Stimulated activated naive CD4-positive, alpha-beta T cell (primary cell): ENCODE results near the gene APEX2.
"Not testable (repeated sequence)": the region's sequence is repeated elsewhere in the genome, so short reads cannot be mapped to it uniquely, and the experiment has no call there.

Experiments
- DNase-seq, 6 experiments: peaks; one replicate each; lab custom pipeline; 2025; lab: John Stamatoyannopoulos, UW

The APEX2 gene, protein sequence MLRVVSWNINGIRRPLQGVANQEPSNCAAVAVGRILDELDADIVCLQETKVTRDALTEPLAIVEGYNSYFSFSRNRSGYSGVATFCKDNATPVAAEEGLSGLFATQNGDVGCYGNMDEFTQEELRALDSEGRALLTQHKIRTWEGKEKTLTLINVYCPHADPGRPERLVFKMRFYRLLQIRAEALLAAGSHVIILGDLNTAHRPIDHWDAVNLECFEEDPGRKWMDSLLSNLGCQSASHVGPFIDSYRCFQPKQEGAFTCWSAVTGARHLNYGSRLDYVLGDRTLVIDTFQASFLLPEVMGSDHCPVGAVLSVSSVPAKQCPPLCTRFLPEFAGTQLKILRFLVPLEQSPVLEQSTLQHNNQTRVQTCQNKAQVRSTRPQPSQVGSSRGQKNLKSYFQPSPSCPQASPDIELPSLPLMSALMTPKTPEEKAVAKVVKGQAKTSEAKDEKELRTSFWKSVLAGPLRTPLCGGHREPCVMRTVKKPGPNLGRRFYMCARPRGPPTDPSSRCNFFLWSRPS

DNA sequence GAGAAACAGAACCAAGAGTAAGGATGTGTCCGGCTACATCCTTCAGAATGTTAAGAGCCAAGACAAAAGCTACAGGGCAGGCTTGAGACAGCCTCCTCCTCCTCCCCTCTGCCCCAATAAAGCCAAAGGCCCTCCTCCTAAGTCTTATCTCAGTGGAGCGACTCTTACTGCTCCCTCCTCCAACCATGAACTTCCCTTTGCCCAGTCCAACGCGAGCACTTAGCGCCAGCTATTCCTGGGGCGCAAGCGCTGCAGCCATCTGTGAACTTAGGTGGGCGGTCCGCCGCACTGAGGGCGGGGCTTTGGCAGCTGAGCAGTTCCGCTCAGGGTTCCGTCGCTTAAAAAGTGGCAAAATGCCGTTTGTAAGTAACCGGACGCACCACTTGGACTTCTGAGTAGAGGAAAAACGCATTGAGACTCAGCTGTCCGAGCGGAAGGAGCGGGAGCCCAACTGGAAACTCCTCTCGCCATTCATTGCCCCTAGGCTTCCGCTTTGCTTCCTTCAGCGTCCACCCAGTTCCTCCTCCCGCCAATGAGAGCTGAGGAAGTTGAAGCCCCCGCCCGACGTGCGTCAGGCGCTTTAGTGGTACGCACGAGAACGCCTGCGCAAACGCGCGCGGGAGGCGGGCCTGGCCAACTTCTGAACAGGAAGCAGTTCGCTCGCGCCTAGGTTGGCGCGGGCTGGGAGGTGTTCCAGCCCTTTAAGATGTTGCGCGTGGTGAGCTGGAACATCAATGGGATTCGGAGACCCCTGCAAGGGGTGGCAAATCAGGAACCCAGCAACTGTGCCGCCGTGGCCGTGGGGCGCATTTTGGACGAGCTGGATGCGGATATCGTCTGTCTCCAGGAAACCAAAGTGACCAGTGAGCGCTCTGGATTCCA lies at the start of gene APEX2:
Gene APEX2, plus strand, starts transcription at position 647 of the 882 bp plus-strand sequence. Its CDS starts 60 bp downstream, at position 707.
- peak; percentile 69 to 85 (median 82) for DNase-seq

DNA sequence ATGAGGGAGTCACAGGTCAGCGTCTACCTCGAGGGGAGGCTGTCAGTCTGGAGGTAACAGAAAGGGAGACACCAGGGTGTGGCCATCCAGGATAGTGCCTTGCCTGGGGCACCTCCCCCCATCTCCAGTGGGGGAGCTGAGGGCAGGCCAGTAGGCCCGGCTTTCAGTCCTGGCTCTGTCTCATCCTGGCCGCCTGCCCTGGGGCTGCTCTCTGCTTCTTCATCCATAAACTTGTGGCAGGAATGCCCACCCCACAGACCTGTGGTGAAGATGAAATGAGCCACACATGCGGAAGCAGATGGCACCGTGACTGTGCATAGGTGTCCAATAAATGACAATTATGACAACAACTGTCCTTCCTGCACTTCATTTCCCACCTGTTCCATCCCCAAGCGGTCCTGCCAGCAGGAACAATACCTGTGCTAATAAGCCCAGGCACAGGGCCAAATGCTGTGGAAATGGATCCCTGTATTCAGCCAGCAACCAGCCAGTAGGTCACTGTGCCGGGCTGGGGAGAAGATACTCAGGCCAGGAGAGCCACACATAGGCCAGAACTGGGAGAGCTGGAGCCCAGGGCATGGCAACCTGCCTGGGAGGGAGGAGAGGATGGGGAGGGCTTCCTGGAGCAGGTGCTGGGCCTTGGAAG lies 49.3 kb upstream of the APEX2 start:
- DNase-seq: no peak

DNA sequence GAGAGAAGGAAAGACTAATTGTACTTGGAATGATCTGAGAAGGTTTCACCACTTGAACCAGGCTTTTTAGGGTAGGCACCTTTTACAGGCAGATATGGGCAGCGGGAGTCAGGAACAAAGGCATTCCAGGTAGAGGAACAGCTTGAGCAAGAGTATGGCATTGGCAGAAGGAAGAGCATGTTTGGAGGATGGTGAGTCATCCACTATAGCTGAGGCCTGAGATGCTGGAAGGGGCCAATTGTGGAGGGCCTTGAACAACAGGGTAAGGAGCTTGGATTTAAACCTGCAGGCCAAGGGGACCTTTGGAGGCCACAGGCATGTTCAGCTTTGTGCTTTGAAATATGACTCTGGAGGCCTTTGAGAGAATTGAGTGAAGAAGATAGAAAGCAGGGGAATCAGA lies 38.4 kb upstream of the APEX2 start:
- no peak for DNase-seq

DNA sequence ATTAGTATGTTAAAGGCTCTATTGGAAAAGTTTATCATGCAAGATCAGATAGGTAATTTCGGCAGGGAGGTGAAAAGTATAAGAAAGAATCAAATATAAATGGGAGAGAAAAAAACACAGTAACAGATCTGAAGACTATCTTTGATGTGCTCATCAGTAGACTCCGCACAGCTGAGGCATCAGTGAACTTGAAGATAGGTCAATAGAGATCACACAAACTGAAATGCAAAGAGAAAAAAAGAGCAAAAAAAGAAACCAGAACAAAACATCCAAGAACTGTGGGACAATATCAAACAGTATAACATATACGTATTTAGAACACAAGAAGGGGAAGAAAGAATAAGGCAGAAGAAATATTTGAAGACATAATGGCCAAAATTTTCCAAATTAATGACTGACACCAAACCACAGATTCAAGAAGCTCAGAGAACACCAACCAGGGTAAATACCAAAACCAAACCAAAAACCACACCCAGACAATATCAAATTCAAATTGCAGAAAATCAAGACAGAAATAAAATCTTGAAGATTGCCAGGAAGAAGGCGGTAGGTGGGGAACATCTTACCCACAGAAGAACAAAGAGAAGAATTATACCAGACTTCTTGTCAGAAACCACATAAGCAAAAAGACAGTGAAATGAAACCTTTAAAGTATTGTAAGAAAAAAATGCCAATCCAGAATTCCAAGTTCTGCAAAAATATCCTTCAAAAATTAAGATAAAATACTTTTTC lies 35.2 kb upstream of the APEX2 start:
- DNase-seq: peak in 4 of 6 experiments; percentile 2 to 56 (median 54)

DNA sequence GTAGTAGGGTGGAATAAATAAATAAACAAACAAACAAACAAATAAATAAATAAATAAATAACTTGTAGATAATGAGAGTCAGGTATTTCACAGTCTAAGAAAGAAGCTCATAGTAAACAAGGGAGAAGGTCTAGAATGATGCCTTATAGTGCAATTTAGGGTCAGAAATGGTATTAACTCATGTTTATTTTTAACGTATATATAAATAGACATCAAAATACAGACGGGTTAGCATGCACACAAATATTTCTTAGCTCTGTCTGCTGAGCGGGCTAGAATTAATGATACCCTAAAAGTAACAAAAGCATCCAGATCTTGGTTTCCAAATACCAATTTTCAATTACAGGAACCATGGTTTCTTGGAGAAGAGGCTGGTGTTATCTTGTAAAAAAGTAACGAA lies 22.8 kb upstream of the APEX2 start:
- DNase-seq: no peak

DNA sequence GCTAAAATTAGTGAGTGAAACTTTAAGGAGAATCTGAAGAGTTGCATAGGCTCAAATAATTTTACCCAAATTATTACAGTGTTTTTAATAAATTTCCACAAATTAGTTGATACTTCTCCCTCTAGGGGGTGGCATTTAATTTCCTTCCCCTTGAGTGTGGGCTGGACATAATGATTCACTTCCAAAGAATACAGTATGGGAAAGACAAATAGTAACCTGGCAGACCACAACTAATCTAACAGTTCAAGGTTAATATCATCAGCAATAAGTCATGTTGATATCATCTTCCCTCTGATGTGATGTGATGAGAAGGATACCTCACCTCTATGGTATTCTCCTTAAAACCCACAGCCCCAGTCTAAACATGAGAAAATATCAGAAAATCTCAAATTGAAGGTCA lies 21.7 kb upstream of the APEX2 start:
- no peak for DNase-seq

DNA sequence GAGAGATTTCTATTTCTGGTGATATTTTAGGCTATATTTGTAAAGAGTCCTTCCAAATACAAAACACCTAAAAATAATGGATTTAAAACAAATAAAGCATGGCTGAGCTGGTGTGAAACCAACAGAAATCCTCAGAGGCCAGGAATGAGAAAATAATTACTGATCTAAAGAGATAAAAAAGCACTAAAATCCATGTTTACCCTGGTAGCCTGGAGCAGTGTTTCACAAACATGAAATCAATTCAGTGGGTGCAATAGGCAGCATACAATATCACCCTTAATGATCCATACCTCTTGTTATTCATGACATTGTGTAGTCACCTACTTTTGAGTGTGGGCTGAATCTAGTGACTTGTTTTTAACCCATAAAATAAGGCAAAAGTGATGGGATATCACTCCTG lies 20.7 kb upstream of the APEX2 start:
- no peak for DNase-seq

DNA sequence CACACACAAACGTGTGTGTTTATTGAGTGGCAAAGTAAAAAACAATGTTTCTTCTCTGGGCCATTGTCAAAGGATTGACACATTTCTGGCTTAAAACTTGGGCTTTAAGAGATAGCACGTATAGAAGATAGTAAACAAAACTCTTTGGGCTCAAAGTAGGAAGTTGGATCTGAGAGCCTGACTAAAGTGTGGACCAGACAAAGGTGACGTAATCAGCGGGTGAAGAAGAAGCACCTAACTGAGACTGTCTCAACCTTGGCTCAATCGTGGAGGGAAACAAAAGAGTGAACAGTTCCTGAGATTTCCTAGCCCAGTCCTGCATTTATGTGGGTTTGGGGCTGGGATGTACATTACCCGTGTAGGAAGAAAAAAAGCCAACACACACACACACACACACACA lies 19.8 kb upstream of the APEX2 start:
- DNase-seq: no peak

DNA sequence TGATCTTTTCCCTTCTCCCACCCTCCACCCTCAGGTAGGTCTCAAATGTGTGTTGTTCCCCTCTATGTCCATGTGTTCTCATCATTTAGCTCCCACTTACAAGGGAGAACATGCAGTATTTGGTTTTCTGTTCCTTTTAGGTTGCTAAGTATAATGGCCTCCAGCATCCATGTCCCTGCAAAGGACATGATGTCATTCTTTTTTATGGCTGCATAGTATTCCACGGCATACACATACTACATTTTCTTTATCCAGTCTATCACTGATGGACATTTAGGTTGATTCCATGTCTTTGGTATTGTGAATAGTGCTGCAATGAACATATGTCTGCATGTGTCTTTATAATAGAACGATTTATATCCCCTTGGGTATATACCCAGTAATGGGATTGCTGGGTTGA lies 16.9 kb upstream of the APEX2 start:
- not testable (repeated sequence) for DNase-seq

DNA sequence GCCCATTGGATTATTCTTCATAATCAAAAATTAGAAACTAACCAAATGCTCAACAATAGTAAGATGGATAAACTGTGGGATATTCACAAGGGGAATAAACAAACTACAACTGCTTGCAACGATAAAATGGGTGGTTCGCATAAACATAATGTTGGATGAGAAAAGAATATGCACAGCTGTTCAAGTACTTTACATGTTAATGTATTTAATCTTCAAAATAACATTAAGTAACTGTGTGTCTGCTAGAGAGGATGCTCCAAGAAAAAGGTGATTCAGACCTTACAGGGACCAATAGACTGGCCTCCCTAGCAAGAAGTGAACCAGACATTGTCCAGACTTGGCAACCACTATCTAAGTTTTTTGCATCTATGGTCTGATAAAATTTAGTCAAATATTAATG lies 8.5 kb upstream of the APEX2 start:
- DNase-seq: no peak

DNA sequence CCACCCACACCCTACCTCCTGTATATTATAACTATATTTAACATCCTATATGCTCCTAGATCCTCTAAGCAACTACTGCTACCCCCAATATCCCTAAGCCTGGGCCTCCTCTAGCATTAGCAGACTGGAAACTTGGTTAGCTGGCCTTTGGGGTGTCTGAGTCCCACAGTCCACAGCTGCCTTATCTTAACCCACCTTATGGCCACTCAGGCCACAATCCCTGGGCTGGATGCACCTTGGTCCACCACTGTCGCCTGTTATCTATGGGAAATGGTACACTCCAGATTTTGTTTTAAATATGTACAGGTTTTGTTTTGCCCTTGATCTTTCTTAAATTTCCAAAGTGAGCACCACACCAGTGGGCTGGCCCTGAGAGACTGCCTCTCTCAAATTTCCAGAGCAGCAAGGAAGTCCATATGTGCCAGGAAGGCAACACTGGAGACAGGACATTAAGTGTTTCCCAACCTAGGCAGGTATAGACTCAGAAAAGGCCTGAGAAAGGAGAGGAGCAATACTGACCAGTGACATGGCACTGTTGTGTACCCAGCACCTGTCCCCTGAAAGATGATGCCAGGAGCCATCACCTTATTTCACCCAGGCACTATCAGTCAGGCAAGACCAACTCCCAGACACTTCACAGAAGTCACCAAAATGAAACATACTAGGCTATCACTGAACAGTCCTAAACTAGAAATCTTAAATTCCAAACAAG lies 7.1 kb upstream of the APEX2 start:
- no peak for DNase-seq

DNA sequence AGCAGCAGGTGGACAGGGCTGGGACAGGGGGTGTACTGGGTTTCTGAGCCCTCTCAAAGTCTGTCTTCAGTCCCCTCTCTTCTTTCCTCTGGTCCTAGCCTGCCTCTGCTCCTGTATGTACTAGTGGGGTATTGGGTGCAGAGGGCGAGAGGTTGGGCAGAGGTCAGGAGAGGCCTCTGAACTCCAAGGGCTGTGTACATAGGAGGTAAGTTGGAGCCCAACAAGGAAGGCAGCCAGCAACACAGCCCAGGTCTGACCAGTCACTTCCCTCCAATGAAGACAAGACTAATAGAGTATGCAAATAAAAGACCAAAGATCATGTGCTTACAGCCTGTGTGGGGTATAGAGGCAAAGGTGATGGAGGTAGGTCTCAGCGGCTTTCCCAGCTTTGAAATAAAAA lies 6.1 kb upstream of the APEX2 start, which contains the start of gene PFKFB1:
Gene PFKFB1, minus strand, starts transcription at position 90 of the 400 bp plus-strand sequence. CDS start 181 bp downstream, outside the sequence.
- no peak for DNase-seq

DNA sequence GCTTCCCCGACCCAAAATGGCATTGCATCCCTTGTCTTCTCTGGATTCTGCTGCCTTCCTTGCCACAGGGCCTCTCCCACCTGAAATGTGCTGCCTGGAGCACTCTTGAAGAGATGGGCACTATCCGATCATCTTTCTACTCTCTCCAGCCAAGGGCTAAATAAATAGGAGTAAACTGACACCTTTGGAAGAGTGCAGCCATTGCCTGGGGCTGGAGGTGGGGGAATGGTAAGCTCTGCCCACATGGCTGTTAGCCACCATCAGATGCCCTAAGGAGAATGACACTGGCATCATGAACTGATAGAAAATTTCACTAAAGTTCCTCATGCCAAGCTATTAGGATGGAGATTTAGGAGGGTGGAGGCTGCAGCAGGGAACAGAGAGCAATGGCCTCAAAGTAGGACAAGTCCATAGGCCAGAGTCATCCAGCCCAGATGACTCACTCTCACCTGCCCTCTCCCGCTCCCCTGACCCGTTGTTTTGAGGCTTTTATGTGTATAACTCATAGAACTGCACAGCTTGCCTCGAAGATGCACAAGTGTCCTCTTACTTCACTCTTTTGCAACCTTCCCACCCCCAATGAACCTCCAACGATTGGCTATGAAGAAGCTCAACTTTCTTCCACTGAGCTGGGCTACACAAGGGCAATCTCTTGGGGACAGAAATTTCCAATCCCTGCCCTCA lies 5.4 kb upstream of the APEX2 start:
- DNase-seq: no peak

DNA sequence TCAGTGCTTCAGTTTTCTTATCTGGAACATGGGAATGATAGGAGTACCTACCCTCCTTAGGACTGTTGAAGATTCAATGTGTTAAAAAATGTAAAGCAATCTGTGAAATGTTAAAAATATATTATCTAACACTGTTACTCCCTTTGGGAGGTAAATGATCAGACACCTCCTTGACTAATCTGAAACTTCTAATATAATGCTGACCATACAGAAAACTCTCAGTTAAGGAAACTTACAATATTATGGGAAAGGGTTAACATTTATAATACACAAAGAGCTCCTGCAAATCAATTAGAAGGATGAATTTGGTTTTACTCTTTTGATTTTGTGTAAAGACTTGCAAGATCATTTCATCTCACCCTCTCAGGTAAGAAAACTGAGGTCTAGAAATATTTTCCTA lies 4.5 kb upstream of the APEX2 start:
- no peak for DNase-seq

DNA sequence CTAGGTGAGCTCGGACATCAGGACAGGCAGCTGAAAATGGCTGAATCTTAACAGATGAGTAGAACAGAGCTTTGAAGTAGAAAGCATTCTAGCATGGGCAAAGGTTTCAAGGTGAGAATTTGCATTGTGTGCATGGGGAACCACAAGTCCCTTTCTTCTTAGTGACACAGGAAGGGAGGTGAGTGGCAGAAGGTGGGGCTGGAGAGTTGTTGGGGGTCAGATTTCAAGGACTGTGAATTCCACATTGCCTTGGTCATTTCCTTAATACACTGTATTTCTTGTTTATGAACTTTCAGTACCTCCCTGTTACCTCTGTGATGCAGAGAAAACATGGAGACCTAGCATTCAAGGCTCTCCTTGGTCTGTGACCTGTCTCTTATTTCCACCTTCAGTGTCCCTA lies 4.1 kb downstream of the APEX2 start:
- no peak for DNase-seq

DNA sequence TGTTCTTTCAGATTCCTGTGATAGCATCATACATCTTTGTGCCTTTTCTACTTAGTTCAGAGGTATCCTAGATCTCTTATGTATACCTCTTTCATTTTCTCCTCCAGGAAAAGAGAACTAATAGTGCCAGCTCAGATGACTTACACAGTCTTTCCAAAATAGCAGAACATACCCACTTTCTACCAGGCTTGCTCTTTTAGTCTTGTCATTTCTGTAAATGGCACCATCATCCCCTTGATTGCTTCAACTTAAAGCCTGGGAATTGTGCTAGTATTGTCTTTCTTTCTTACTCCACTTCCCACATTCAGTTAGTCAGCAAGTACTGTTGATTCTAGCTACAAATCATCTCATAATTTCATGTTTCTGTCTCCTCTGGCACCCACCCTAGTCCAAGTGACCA lies 5.1 kb downstream of the APEX2 start:
- DNase-seq: no peak

DNA sequence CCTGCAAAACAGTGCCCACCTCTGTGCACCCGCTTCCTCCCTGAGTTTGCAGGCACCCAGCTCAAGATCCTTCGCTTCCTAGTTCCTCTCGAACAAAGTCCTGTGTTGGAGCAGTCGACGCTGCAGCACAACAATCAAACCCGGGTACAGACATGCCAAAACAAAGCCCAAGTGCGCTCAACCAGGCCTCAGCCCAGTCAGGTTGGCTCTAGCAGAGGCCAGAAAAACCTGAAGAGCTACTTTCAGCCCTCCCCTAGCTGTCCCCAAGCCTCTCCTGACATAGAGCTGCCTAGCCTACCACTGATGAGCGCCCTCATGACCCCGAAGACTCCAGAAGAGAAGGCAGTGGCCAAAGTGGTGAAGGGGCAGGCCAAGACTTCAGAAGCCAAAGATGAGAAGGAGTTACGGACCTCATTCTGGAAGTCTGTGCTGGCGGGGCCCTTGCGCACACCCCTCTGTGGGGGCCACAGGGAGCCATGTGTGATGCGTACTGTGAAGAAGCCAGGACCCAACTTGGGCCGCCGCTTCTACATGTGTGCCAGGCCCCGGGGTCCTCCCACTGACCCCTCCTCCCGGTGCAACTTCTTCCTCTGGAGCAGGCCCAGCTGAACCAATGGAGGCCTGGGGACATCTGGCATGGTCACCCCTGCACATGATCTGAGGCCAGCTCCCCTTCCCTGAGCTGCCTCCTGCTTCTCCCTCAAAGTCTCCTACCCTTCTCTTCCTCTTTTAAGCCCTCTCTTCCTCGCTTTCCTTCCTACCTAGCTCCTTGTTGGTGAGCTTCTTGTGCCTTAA lies 6.9 kb downstream of the APEX2 start:
- DNase-seq: no peak

DNA sequence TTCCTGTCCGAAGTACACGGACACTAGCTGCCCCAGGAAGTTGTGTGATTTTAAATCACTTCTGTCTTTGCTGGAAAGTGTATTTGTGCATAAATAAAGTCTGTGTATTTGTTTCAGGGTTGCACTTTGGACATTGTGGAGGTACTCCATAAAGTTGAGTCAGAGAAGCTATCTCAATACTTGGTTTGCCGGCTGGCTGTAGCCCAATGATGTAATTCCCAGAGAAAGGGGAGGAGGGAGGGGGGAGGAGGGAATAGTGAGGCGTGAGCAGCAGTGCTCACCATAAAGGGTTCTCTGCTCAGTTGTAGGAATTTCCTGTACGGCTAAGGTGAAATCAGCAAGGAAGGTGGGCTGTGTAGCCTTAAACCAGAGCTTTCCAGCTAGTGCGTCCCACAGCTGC lies 7.5 kb downstream of the APEX2 start:
- DNase-seq: no peak

DNA sequence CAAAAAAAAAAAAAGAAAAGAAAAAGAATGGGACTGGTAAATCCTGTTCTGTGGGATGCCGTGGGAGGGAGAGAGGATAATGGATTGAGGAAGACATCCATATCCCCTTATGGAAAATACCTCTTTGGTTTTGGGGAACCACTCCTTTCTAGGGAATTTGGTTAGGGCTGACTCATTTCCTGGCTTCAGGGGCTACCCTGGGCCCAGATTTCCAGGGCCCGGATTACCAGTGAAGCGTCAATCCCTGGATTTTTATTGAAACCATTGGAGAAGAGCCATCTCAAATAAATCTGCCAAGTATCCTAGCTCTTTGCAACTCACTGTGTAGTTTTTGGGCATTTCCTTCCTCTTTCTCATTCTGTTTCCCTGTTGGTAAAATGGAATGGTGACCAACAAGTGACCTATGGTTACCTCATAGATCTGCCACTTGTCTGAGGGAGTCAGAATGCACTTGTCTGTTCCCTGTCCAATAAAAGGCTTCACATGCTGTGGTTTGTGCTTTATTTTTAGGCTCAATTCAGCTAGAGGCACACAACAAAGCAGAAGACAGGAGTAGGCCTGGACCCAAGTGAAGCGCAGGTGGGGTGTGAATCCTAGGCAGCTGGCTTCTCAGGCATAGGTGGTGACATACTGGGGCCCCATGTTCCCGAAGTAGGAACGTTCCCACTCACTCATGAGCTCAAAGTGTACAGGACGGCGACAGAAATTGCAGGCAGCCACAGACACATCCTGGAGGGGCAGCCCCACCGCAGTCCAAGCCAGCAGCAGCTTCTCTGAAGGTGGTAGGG lies 8.6 kb downstream of the APEX2 start:
- peak in 1 of 6 experiments; percentile 2 for DNase-seq
